ENCODE measurements around the gene CRYBG2.

DNA sequence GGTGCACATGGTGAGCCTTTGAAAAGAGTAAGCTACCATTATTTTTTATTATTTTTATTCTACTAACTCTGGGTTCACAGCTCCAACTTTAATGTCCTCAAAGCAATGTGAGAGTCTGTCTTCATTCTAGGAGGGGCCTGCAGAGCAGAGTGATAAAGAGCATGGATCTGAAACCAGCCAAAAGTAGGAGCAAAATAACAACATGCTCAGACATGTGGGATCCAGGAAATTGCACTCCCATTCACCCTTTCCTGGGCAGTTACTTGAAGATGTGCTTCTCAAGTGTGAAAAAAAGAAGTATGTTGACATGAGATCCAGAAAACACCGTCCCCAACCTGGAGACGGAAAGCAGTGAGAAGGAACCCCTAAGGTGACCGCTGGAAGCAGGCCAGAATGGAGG is 48.0 kb upstream of the CRYBG2 start:
- TF ChIP-seq, protein P1, sequence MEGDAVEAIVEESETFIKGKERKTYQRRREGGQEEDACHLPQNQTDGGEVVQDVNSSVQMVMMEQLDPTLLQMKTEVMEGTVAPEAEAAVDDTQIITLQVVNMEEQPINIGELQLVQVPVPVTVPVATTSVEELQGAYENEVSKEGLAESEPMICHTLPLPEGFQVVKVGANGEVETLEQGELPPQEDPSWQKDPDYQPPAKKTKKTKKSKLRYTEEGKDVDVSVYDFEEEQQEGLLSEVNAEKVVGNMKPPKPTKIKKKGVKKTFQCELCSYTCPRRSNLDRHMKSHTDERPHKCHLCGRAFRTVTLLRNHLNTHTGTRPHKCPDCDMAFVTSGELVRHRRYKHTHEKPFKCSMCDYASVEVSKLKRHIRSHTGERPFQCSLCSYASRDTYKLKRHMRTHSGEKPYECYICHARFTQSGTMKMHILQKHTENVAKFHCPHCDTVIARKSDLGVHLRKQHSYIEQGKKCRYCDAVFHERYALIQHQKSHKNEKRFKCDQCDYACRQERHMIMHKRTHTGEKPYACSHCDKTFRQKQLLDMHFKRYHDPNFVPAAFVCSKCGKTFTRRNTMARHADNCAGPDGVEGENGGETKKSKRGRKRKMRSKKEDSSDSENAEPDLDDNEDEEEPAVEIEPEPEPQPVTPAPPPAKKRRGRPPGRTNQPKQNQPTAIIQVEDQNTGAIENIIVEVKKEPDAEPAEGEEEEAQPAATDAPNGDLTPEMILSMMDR (IDR thresholded peaks at IDR 0.05), result no peak
- no peak for TF ChIP-seq POLR2A (IDR thresholded peaks at IDR 0.05)

Data from testis (tissue), 2 donors.